NCI-H345 (cell line): ENCODE data around the gene CDC14C.

ENCODE experiments used
- DNase-seq: peaks from one replicate; lab custom pipeline; 2025; lab: John Stamatoyannopoulos, UW

The CDC14C gene

DNA sequence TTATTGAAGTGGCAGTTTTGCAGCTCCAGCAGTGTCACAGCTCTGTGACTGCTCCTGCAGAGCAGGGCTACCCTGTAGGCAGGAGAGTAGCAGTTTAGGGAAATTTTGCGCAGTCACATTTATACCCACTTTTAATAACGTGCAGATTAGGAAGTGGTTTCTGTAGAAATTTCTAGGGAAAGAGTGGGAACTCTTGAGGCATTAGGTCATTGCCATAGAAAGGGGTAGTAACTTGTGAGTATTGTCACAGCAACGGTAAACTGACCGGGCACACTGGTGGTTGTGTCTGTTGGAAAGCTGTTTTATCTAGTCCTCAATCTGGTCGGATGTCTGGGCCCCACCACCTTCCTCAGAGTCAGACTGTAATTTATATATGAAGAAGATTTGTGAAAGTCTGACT is 51.9 kb downstream of the CDC14C start:
- no peak for DNase-seq

DNA sequence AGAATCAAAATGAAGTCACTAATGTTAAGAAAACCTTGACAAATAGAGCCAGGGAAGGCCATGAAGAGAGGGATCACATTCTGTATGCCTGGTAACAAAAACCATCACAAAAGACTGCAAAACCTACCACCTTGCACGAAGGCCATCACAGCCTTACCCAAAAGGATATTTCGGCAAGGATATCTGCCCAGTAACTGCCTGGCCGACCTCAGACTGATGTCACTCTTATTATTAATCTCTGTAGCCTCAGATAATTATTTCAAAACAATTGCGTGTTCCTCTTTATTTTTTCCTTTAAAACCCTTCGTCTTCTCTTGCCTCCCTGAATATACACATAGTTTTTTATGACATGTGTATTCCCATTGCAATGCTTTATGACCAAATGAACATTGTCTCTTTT is 52.5 kb downstream of the CDC14C start:
- no peak for DNase-seq
